Endothelial cell of umbilical vein (primary cell): Measurements from ENCODE around the gene PRR14. TPM values are rescaled to one million over a fixed set of nuclear protein-coding genes. Genes with fewer than 3 reads are reported as not detected.
A peak's percentile ranks its signal among the peaks of the same experiment; 100 is the strongest.

Source experiments
- BruUV-seq: library from RNA; stranded (reverse); fragments of 400-500 nt; replicated peaks from 2 replicates; lab custom pipeline; 2021; lab: Mats Ljungman, UMichigan
- CTCF ChIA-PET: fragments of 300-600, 350-600 bp; sonication (Branson Sonifier 250); formaldehyde crosslinking; loops from one replicate; lab custom pipeline; 2021; ENCODE audit warnings: antibody characterized with exemption, inconsistent platforms; lab: Charles Lee
- POLR2A ChIA-PET: fragments of 300-600, 350-600 bp; sonication (Branson Sonifier 250); formaldehyde crosslinking; loops from one replicate; lab custom pipeline; 2021; ENCODE audit warnings: antibody characterized with exemption, inconsistent platforms; lab: Charles Lee
- DNase-seq: peaks from one replicate; pipeline ENCODE4 v3.0.0-alpha.2; 2011; ENCODE audit warnings: low read depth, low spot score
- FAIRE-seq: peaks from 2 replicates; lab custom pipeline; 2011; peaks lifted over from hg19 to GRCh38; lab: Jason Lieb, UNC
- H2AFZ ChIP-seq: 2 replicates; pipeline ENCODE4 v1.6.0; 2012; ENCODE audit warnings: low read depth, low read length, control low read depth, inconsistent platforms
- H3K27ac ChIP-seq: 2 replicates; pipeline ENCODE4 v1.5.1; 2011; ENCODE audit warnings: low read depth, mild to moderate bottlenecking, control low read depth, low read length, moderate library complexity; ENCODE audit not compliant: insufficient read depth
- H3K27me3 ChIP-seq, 2 experiments: 2 replicates each; pipeline versions ENCODE4 v1.6.0 to v1.6.1; 2011; ENCODE audit warnings: low read length in 2 of 2, mixed read lengths in 1 of 2; ENCODE audit not compliant: control insufficient read depth in 2 of 2, insufficient read depth in 2 of 2
- H3K36me3 ChIP-seq, 2 experiments: 2 replicates in 1 of 2; 3 replicates in 1 of 2; pipeline ENCODE4 v1.5.1; 2011; ENCODE audit warnings: low read length in 2 of 2, mild to moderate bottlenecking in 1 of 2, moderate library complexity in 1 of 2; ENCODE audit not compliant: control insufficient read depth in 2 of 2, insufficient read depth in 2 of 2; ENCODE audit errors: extremely low read depth in 1 of 2
- H3K4me1 ChIP-seq: 3 replicates; pipeline ENCODE4 v1.5.1; 2011; ENCODE audit warnings: mild to moderate bottlenecking, low read length; ENCODE audit not compliant: control insufficient read depth, insufficient read depth; ENCODE audit errors: extremely low read depth
- H3K4me2 ChIP-seq: 2 replicates; pipeline ENCODE4 v1.6.1; 2011; ENCODE audit warnings: low read length, control low read depth, mixed read lengths; ENCODE audit not compliant: insufficient read depth
- H3K4me3 ChIP-seq, 3 experiments: fragments of 200-600 bp in 1 of 3; sonication (generic), shearing (Covaris generic) in 1 of 3; replicated peaks in 1 of 3; 2 replicates each; pipeline ENCODE4 v1.5.1; 2011 to 2016; ENCODE audit warnings: control low read depth in 3 of 3, low read length in 3 of 3, mild to moderate bottlenecking in 2 of 3, inconsistent platforms in 1 of 3, low read depth in 1 of 3, moderate library complexity in 1 of 3; ENCODE audit not compliant: insufficient read depth in 1 of 3
- H3K79me2 ChIP-seq: 2 replicates; pipeline ENCODE4 v1.6.0; 2012; ENCODE audit warnings: low read length, inconsistent platforms; ENCODE audit not compliant: control insufficient read depth, insufficient read depth
- H3K9ac ChIP-seq: replicated peaks from 2 replicates; pipeline ENCODE3; 2011; ENCODE audit warnings: low read length, control low read depth; ENCODE audit not compliant: insufficient read depth; ENCODE audit errors: extremely low read depth
- H3K9me1 ChIP-seq: replicated peaks from 3 replicates; pipeline ENCODE4 v1.6.0; 2011; ENCODE audit warnings: mild to moderate bottlenecking, low read length; ENCODE audit not compliant: control insufficient read depth, insufficient read depth; ENCODE audit errors: extremely low read depth
- H3K9me3 ChIP-seq: replicated peaks from 2 replicates; pipeline ENCODE4 v1.5.1; 2012; ENCODE audit warnings: low read length, inconsistent platforms; ENCODE audit not compliant: control insufficient read depth, insufficient read depth
- H4K20me1 ChIP-seq: replicated peaks from 2 replicates; pipeline ENCODE3; 2011; ENCODE audit warnings: mild to moderate bottlenecking, low read length; ENCODE audit not compliant: control insufficient read depth, insufficient read depth; ENCODE audit errors: extremely low read depth
- CTCF ChIP-seq, 2 donors: IDR thresholded peaks; 1 replicate in 1 of 2; 2 replicates in 1 of 2; pipeline ENCODE4 v1.5.1; 2011; ENCODE audit warnings: low read length in 2 of 2, mild to moderate bottlenecking in 2 of 2, moderate library complexity in 2 of 2, control low read depth in 1 of 2, inconsistent platforms in 1 of 2, low read depth in 1 of 2; ENCODE audit not compliant: insufficient read depth in 1 of 2; ENCODE audit errors: extremely low read depth in 1 of 2
- EZH2 ChIP-seq: IDR thresholded peaks from 2 replicates; pipeline ENCODE4 v1.6.1; 2012; ENCODE audit warnings: borderline replicate concordance, low read depth, mild to moderate bottlenecking, moderate library complexity, low read length, inconsistent platforms; ENCODE audit not compliant: severe bottlenecking
- FOS ChIP-seq: IDR thresholded peaks from 2 replicates; pipeline ENCODE4 v1.6.1; 2011; ENCODE audit warnings: mild to moderate bottlenecking, low read length, moderate library complexity, borderline replicate concordance; ENCODE audit not compliant: insufficient read depth
- GATA2 ChIP-seq: IDR thresholded peaks from 2 replicates; pipeline ENCODE4 v1.7.0; 2011; ENCODE audit warnings: low read depth, mild to moderate bottlenecking, moderate library complexity, mixed read lengths, low read length; ENCODE audit not compliant: insufficient read length, insufficient read depth
- JUN ChIP-seq: IDR thresholded peaks from 2 replicates; pipeline ENCODE4 v1.6.1; 2011; ENCODE audit warnings: borderline replicate concordance, low read depth; ENCODE audit not compliant: insufficient read length, insufficient read depth
- MYC ChIP-seq: IDR thresholded peaks from one replicate; pipeline ENCODE4 v1.6.1; 2011; ENCODE audit warnings: mild to moderate bottlenecking, low read depth, low read length
- POLR2A ChIP-seq: IDR thresholded peaks from 2 replicates; pipeline ENCODE4 v1.6.1; 2012; ENCODE audit warnings: low read depth, mild to moderate bottlenecking, control low read depth, low read length
- POLR2AphosphoS5 ChIP-seq: IDR thresholded peaks from 2 replicates; pipeline ENCODE4 v1.6.1; 2012; ENCODE audit warnings: low read depth, mild to moderate bottlenecking, control low read depth, low read length, moderate library complexity; ENCODE audit not compliant: insufficient read depth
- dilution Hi-C: fragments of 300-500 bp; cut with MboI; formaldehyde crosslinking; loops from one replicate; pipeline ENCODE4 v1.15.0; 2019; ENCODE audit warnings: low sequenced_read_pairs; ENCODE audit not compliant: extremely low pct_ligation_motif_present
- intact Hi-C: fragments of 100-400 bp; cut with micrococcal nuclease; formaldehyde crosslinking; loops from one replicate; pipeline ENCODE4 v1.10.0; 2022
- polyA plus RNA-seq, 4 experiments: library from polyadenylated mRNA; depleted of rRNA in 3 of 4; stranded (reverse) in 3 of 4; unstranded in 1 of 4; fragments of >200 nt; gene quantifications; 2 replicates each; pipeline versions ENCODE4 v1.2.1 to v1.2.3, GENCODE V29; 2011 to 2012; ENCODE audit warnings: missing spikeins in 1 of 4
- total RNA-seq: library from RNA; stranded (reverse); gene quantifications from 2 replicates; pipeline ENCODE4 v1.2.3, GENCODE V29; 2021
- TF ChIP-seq, protein P1 (sequence below): IDR thresholded peaks from 2 replicates; pipeline ENCODE4 v1.6.1; 2011; ENCODE audit not compliant: insufficient read depth, insufficient read length

Gene PRR14
- total and polyA plus RNA-seq, 2 donors (not counting 3 experiments of a cell fraction or from before 2014, with no cell fraction given): 17.0 to 70.0 TPM

GRCh38 chr16:30633526-30633925, 17.2 kb upstream of the PRR14 start:
- dilution Hi-C loops: no loop called here
- H3K4me3 ChIP-seq: peak overlapping the region; percentile 33 to 96 (median 64)
- intact Hi-C loops: no loop called here
- BruUV-seq: TSS peak; percentile 82
- CTCF ChIA-PET: interaction anchor here (0.5 to 1.4 kb wide), 5 partner anchors 17 to 237 kb away, joined by 3 to 9 read pairs (median 4); partner anchors contain the start of genes DCTPP1 and PRR14
- POLR2A ChIA-PET: interaction anchor here (1.5 kb wide), 1 partner anchor 17 kb away, joined by 8 read pairs; the partner anchor contains the start of gene PRR14
- DNase-seq (no peak), FAIRE-seq (no peak)
- peaks cover 6% of the 10 kb centered on the region for H3K4me1 ChIP-seq
- H3K36me3 ChIP-seq: no peaks in the 10 kb centered on the region
- peak overlapping the region; percentile 46 for H3K27ac ChIP-seq
- H3K79me2 ChIP-seq: peaks cover 3% of the 10 kb centered on the region
- H3K4me2 ChIP-seq: peak overlapping the region; percentile 62
- H3K27me3 ChIP-seq: no peaks in the 10 kb centered on the region
- no peaks in the 10 kb centered on the region for H3K9me3 ChIP-seq
- peak overlapping the region; percentile 70 for H3K9ac ChIP-seq
- no peaks in the 10 kb centered on the region for H4K20me1 ChIP-seq
- no peaks in the 10 kb centered on the region for H3K9me1 ChIP-seq
- H2AFZ ChIP-seq: peak overlapping the region; percentile 78
- TF ChIP-seq POLR2AphosphoS5 (no peak), POLR2A (no peak), JUN (no peak), CTCF (IDR thresholded peaks at IDR 0.05; ENCODE audit: extremely low read depth in 1 of 2, insufficient read depth in 1 of 2, low read depth in 1 of 2, low read length in 2 of 2) (no peak), FOS (no peak), MYC (no peak), EZH2 (no peak), GATA2 (no peak)
- TF ChIP-seq, protein P1, sequence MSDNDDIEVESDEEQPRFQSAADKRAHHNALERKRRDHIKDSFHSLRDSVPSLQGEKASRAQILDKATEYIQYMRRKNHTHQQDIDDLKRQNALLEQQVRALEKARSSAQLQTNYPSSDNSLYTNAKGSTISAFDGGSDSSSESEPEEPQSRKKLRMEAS: no peak
